SW480 (cell line): Measurements from ENCODE around the gene PADI1.
A peak's percentile ranks its signal among the peaks of the same experiment; 100 is the strongest.

Experiments used
- DNase-seq: peaks from one replicate; pipeline ENCODE4 v3.0.0-alpha.2; 2016; ENCODE audit warnings: low spot score

PADI1 gene

GRCh38 chr1:17204546-17205440, at the start of gene PADI1:
PADI1 (plus strand) TSS chr1:17205128; CDS start chr1:17205218, 90 bp downstream.
- peak; percentile 44 for DNase-seq

- DNase-seq, result no peak
These were observed 49.5 kb upstream of the PADI1 start for GRCh38 chr1:17155257-17155920.

- DNase-seq, result no peak
These were observed 48.8 kb upstream of the PADI1 start for GRCh38 chr1:17156108-17156507.

GRCh38 chr1:17158961-17159360, 46.0 kb upstream of the PADI1 start:
- DNase-seq, result no peak

GRCh38 chr1:17161137-17161740, 43.7 kb upstream of the PADI1 start:
- DNase-seq, result no peak

- DNase-seq, result no peak
These were observed 42.8 kb upstream of the PADI1 start for GRCh38 chr1:17161926-17162800.

GRCh38 chr1:17162941-17163340, 42.0 kb upstream of the PADI1 start:
- no peak for DNase-seq

GRCh38 chr1:17163371-17163770, 41.6 kb upstream of the PADI1 start:
- no peak for DNase-seq

- no peak for DNase-seq
These were observed 40.9 kb upstream of the PADI1 start for GRCh38 chr1:17163789-17164666.

GRCh38 chr1:17165823-17166222, 39.1 kb upstream of the PADI1 start:
- no peak for DNase-seq

- DNase-seq, result no peak
These were observed 37.7 kb upstream of the PADI1 start for GRCh38 chr1:17167041-17167785.

- no peak for DNase-seq
These were observed 37.2 kb upstream of the PADI1 start for GRCh38 chr1:17167786-17168090.

- DNase-seq, result no peak
These were observed 36.6 kb upstream of the PADI1 start for GRCh38 chr1:17168091-17168876.

- no peak for DNase-seq
These were observed 34.4 kb upstream of the PADI1 start for GRCh38 chr1:17170571-17170970.

- no peak for DNase-seq
These were observed 31.7 kb upstream of the PADI1 start for GRCh38 chr1:17173217-17173616.

- no peak for DNase-seq
These were observed 28.4 kb upstream of the PADI1 start for GRCh38 chr1:17176306-17177061.

- DNase-seq, result no peak
These were observed 27.3 kb upstream of the PADI1 start for GRCh38 chr1:17177651-17178050.

- no peak for DNase-seq
These were observed 23.0 kb upstream of the PADI1 start for GRCh38 chr1:17181781-17182464.
